H9 (cell line): Measurements from ENCODE around the gene THAP5. TPM values are rescaled to one million over a fixed set of nuclear protein-coding genes. Genes with fewer than 3 reads are reported as not detected.

Source experiments
- DNase-seq: peaks from one replicate; pipeline ENCODE4 v3.0.0-alpha.2; 2017
- H2AFZ ChIP-seq: one replicate; pipeline ENCODE4 v1.6.1; 2013; ENCODE audit warnings: mild to moderate bottlenecking, low read length, control low read depth, moderate library complexity
- H2AK5ac ChIP-seq: 2 replicates; pipeline ENCODE4 v1.6.1; 2013; ENCODE audit warnings: low read length, control low read depth, mixed read lengths; ENCODE audit not compliant: insufficient read length
- H2BK120ac ChIP-seq: one replicate; pipeline ENCODE4 v1.6.1; 2013; ENCODE audit warnings: low read depth, mild to moderate bottlenecking, low read length, control low read depth, inconsistent platforms; ENCODE audit not compliant: poor library complexity, severe bottlenecking
- H2BK12ac ChIP-seq: 2 replicates; pipeline ENCODE4 v1.6.1; 2013; ENCODE audit warnings: low read length, control low read depth, mixed read lengths, low read depth; ENCODE audit not compliant: insufficient read length
- H2BK15ac ChIP-seq: 2 replicates; pipeline ENCODE4 v1.6.1; 2013; ENCODE audit warnings: low read depth, low read length, control low read depth
- H2BK20ac ChIP-seq: one replicate; pipeline ENCODE4 v1.6.1; 2013; ENCODE audit warnings: low read depth, mild to moderate bottlenecking, low read length, control low read depth, inconsistent platforms; ENCODE audit not compliant: poor library complexity, severe bottlenecking
- H2BK5ac ChIP-seq: 2 replicates; pipeline ENCODE4 v1.6.1; 2013; ENCODE audit warnings: low read length, control low read depth, mixed read lengths; ENCODE audit not compliant: insufficient read length
- H3K14ac ChIP-seq: 2 replicates; pipeline ENCODE4 v1.6.1; 2013; ENCODE audit warnings: low read length, control low read depth; ENCODE audit not compliant: insufficient read depth
- H3K18ac ChIP-seq: 2 replicates; pipeline ENCODE4 v1.6.1; 2013; ENCODE audit warnings: low read depth, mild to moderate bottlenecking, mixed read lengths, low read length, control low read depth; ENCODE audit not compliant: insufficient read length
- H3K23ac ChIP-seq: 2 replicates; pipeline ENCODE4 v1.6.1; 2013; ENCODE audit warnings: low read length, control low read depth, mixed read lengths, low read depth; ENCODE audit not compliant: insufficient read length
- H3K23me2 ChIP-seq: 2 replicates; pipeline ENCODE4 v1.6.1; 2013; ENCODE audit warnings: low read depth, mild to moderate bottlenecking, mixed read lengths, low read length, control low read depth; ENCODE audit not compliant: insufficient read length, poor library complexity, severe bottlenecking
- H3K27ac ChIP-seq: 2 replicates; pipeline ENCODE4 v1.5.1; 2013; ENCODE audit warnings: low read length, control low read depth, mixed read lengths, low read depth; ENCODE audit not compliant: insufficient read length
- H3K27me3 ChIP-seq: 2 replicates; pipeline ENCODE4 v1.6.1; 2013; ENCODE audit warnings: low read length, control low read depth, inconsistent platforms; ENCODE audit not compliant: insufficient read depth
- H3K4ac ChIP-seq: 2 replicates; pipeline ENCODE4 v1.6.1; 2013; ENCODE audit warnings: low read depth, mild to moderate bottlenecking, control low read depth, inconsistent platforms, low read length, moderate library complexity
- H3K4me1 ChIP-seq: 2 replicates; pipeline ENCODE4 v1.6.1; 2013; ENCODE audit warnings: low read length, control low read depth, inconsistent platforms; ENCODE audit not compliant: insufficient read depth
- H3K4me2 ChIP-seq: 2 replicates; pipeline ENCODE4 v1.6.1; 2013; ENCODE audit warnings: low read length, control low read depth, mixed read lengths; ENCODE audit not compliant: insufficient read length, insufficient read depth
- H3K56ac ChIP-seq: 2 replicates; pipeline ENCODE4 v1.6.1; 2013; ENCODE audit warnings: low read depth, mild to moderate bottlenecking, mixed read lengths, low read length, control low read depth; ENCODE audit not compliant: insufficient read length
- H3K79me1 ChIP-seq: 2 replicates; pipeline ENCODE4 v1.6.1; 2013; ENCODE audit warnings: low read depth, mild to moderate bottlenecking, moderate library complexity, low read length, control low read depth, inconsistent platforms; ENCODE audit not compliant: insufficient read depth, poor library complexity, severe bottlenecking
- H3K79me2 ChIP-seq: 2 replicates; pipeline ENCODE4 v1.6.1; 2013; ENCODE audit warnings: low read length, control low read depth, inconsistent platforms; ENCODE audit not compliant: insufficient read depth
- H3K9ac ChIP-seq: 2 replicates; pipeline ENCODE4 v1.6.1; 2013; ENCODE audit warnings: low read length, control low read depth, mixed read lengths; ENCODE audit not compliant: insufficient read length; ENCODE audit errors: extremely low read depth
- H3K9me3 ChIP-seq: one replicate; pipeline ENCODE4 v1.6.1; 2013; ENCODE audit warnings: low read depth, low read length, inconsistent platforms; ENCODE audit not compliant: control insufficient read depth
- H3T11ph ChIP-seq: one replicate; pipeline ENCODE4 v1.6.1; 2013; ENCODE audit warnings: mild to moderate bottlenecking, low read length, control low read depth, inconsistent platforms
- H4K20me1 ChIP-seq: one replicate; pipeline ENCODE4 v1.6.1; 2013; ENCODE audit not compliant: control insufficient read depth, insufficient read length, insufficient read depth
- H4K5ac ChIP-seq: 2 replicates; pipeline ENCODE4 v1.6.1; 2013; ENCODE audit warnings: low read depth, mild to moderate bottlenecking, mixed read lengths, low read length, control low read depth; ENCODE audit not compliant: insufficient read length
- H4K8ac ChIP-seq: replicated peaks from 2 replicates; pipeline ENCODE4 v1.6.1; 2013; ENCODE audit warnings: low read length, control low read depth, mixed read lengths, low read depth; ENCODE audit not compliant: insufficient read length
- H4K91ac ChIP-seq: 2 replicates; pipeline ENCODE4 v1.6.1; 2013; ENCODE audit warnings: low read depth, mild to moderate bottlenecking, moderate library complexity, mixed read lengths, low read length, control low read depth; ENCODE audit not compliant: insufficient read length
- H3K27ac Mint-ChIP-seq, 3 experiments: 2 replicates in 2 of 3; 3 replicates in 1 of 3; pipeline ENCODE4 v1.8.0; 2020 to 2021; ENCODE audit warnings: mixed read lengths in 3 of 3, mild to moderate bottlenecking in 1 of 3, moderate library complexity in 1 of 3
- H3K27me3 Mint-ChIP-seq: 2 replicates; pipeline ENCODE4 v1.8.0; 2021; ENCODE audit warnings: low read depth, mild to moderate bottlenecking, moderate library complexity, mixed read lengths
- H3K36me3 Mint-ChIP-seq, 3 experiments: 2 replicates in 2 of 3; 3 replicates in 1 of 3; pipeline ENCODE4 v1.8.0; 2020 to 2021; ENCODE audit warnings: low read depth in 3 of 3, mixed read lengths in 3 of 3; ENCODE audit not compliant: insufficient read depth in 1 of 3
- H3K4me1 Mint-ChIP-seq, 2 experiments: 2 replicates each; pipeline ENCODE4 v1.8.0; 2020; ENCODE audit warnings: mixed read lengths in 2 of 2
- H3K4me3 Mint-ChIP-seq, 2 experiments: 2 replicates in 1 of 2; 3 replicates in 1 of 2; pipeline ENCODE4 v1.8.0; 2020 to 2021; ENCODE audit warnings: mild to moderate bottlenecking in 2 of 2, mixed read lengths in 2 of 2, moderate library complexity in 1 of 2
- H3K9me3 Mint-ChIP-seq, 2 experiments: 2 replicates in 1 of 2; 3 replicates in 1 of 2; pipeline ENCODE4 v1.8.0; 2020; ENCODE audit warnings: mild to moderate bottlenecking in 2 of 2, mixed read lengths in 2 of 2, moderate library complexity in 1 of 2
- CTCF ChIP-seq: fragments of 200-600 bp; sonication (generic); conservative IDR thresholded peaks from 3 replicates; pipeline ENCODE4 v1.8.0; 2021; ENCODE audit warnings: antibody characterized with exemption, mild to moderate bottlenecking
- WGBS: extraction: QIAGEN DNeasy Blood & Tissue Kit; methylation state at CpG from one replicate; pipeline ENCODE4 v1.1.7; 2013; ENCODE audit warnings: missing lambda C conversion rate, low lambda C conversion rate, mixed read lengths; ENCODE audit not compliant: insufficient read length; ENCODE audit errors: extremely low coverage; 5-methylcytosine and 5-hydroxymethylcytosine counted together
- total RNA-seq: library from RNA; stranded (reverse); gene quantifications from 2 replicates; pipeline ENCODE4 v1.2.1, GENCODE V29; 2021

THAP5 gene
- total RNA-seq, 1 experiment from 2014 or later: 20.6 TPM

GRCh38 chr7:108580298-108580697 lies 10.8 kb upstream of the THAP5 start:
- no peak overlapping the region for H3K23ac ChIP-seq
- Mint-ChIP-seq H3K4me1 (peaks cover 18 to 20% of the 10 kb centered on the region in 2 experiments), H3K9me3 (peaks cover 15 to 18% of the 10 kb centered on the region in 2 experiments), H3K4me3 (no peak overlapping the region), H3K36me3 (peaks cover 28 to 36% (median 33%) of the 10 kb centered on the region in 3 experiments), H3K27ac (no peak overlapping the region), H3K27me3 (no peaks in the 10 kb centered on the region; the same call in 1 of the 2 replicates)
- H2AFZ ChIP-seq: no peak overlapping the region
- H3K9ac ChIP-seq: no peak overlapping the region
- no peak for DNase-seq
- H3K56ac ChIP-seq: no peak overlapping the region
- H3K27ac ChIP-seq: no peak overlapping the region
- no peak for TF ChIP-seq CTCF
- no peak overlapping the region for H2BK120ac ChIP-seq
- H2BK12ac ChIP-seq: peak overlapping the region; percentile 28
- no peaks in the 10 kb centered on the region for H4K20me1 ChIP-seq
- H4K91ac ChIP-seq: no peak overlapping the region
- H3K79me2 ChIP-seq: no peaks in the 10 kb centered on the region
- H2BK20ac ChIP-seq: no peak overlapping the region
- H3K23me2 ChIP-seq: no peaks in the 10 kb centered on the region
- no CpG with 5 or more reads among the region's 6 CpGs for WGBS
- H3K4me1 ChIP-seq: peaks cover 7% of the 10 kb centered on the region
- H3K9me3 ChIP-seq: peaks cover 14% of the 10 kb centered on the region
- no peak overlapping the region for H3K4me2 ChIP-seq
- H2BK5ac ChIP-seq: no peak overlapping the region
- no peak overlapping the region; the same call in 1 of the 2 replicates for H3K14ac ChIP-seq
- H3K27me3 ChIP-seq: no peaks in the 10 kb centered on the region
- no peak overlapping the region for H2AK5ac ChIP-seq
- no peak overlapping the region for H3K4ac ChIP-seq
- H3K79me1 ChIP-seq: no peaks in the 10 kb centered on the region
- H2BK15ac ChIP-seq: no peak overlapping the region
- no peak overlapping the region for H3T11ph ChIP-seq
- H4K8ac ChIP-seq: no peak overlapping the region
- H3K18ac ChIP-seq: no peak overlapping the region
- H4K5ac ChIP-seq: no peak overlapping the region
